Astrocyte (in vitro differentiated cells and primary cell): Measurements from ENCODE around the gene ST14. TPM values are rescaled to one million over a fixed set of nuclear protein-coding genes. Genes with fewer than 3 reads are reported as not detected.

Experiments used
- DNase-seq: peaks from one replicate; pipeline ENCODE4 v3.0.0-alpha.2; 2010; ENCODE audit warnings: low read depth
- FAIRE-seq: peaks from 2 replicates; lab custom pipeline; 2011; peaks lifted over from hg19 to GRCh38; lab: Jason Lieb, UNC
- H2AFZ ChIP-seq: 2 replicates; pipeline ENCODE4 v1.6.0; 2012; ENCODE audit warnings: low read depth, low read length, inconsistent platforms
- H3K27ac ChIP-seq: 2 replicates; pipeline ENCODE4 v1.5.1; 2011; ENCODE audit warnings: low read depth, low read length, inconsistent platforms
- H3K27me3 ChIP-seq: 2 replicates; pipeline ENCODE4 v1.6.0; 2011; ENCODE audit warnings: low read length, inconsistent platforms; ENCODE audit not compliant: insufficient read depth
- H3K36me3 ChIP-seq: 2 replicates; pipeline ENCODE4 v1.5.1; 2011; ENCODE audit warnings: low read length, inconsistent platforms; ENCODE audit not compliant: insufficient read depth
- H3K4me1 ChIP-seq: 2 replicates; pipeline ENCODE4 v1.5.1; 2011; ENCODE audit warnings: low read length, inconsistent platforms; ENCODE audit not compliant: insufficient read depth
- H3K4me2 ChIP-seq: 2 replicates; pipeline ENCODE4 v1.6.0; 2012; ENCODE audit warnings: low read length, inconsistent platforms
- H3K4me3 ChIP-seq: 2 replicates; pipeline ENCODE4 v1.5.1; 2011; ENCODE audit warnings: low read depth, mild to moderate bottlenecking, low read length, inconsistent platforms; ENCODE audit not compliant: insufficient read depth
- H3K79me2 ChIP-seq: 2 replicates; pipeline ENCODE4 v1.6.0; 2012; ENCODE audit warnings: mild to moderate bottlenecking, low read length, inconsistent platforms; ENCODE audit not compliant: insufficient read depth
- H3K9ac ChIP-seq: 2 replicates; pipeline ENCODE4 v1.6.0; 2012; ENCODE audit warnings: mild to moderate bottlenecking, low read length, inconsistent platforms
- H3K9me3 ChIP-seq: 2 replicates; pipeline ENCODE4 v1.5.1; 2012; ENCODE audit warnings: low read depth, mild to moderate bottlenecking, low read length, inconsistent platforms; ENCODE audit not compliant: insufficient read depth
- H4K20me1 ChIP-seq: 2 replicates; pipeline ENCODE4 v1.6.0; 2012; ENCODE audit warnings: low read length, inconsistent platforms; ENCODE audit not compliant: insufficient read depth
- H3K27ac Mint-ChIP-seq: one replicate; pipeline ENCODE4 v1.8.0; 2021; ENCODE audit warnings: mild to moderate bottlenecking, mixed read lengths; ENCODE audit not compliant: unreplicated experiment
- H3K27me3 Mint-ChIP-seq: one replicate; pipeline ENCODE4 v1.8.0; 2021; ENCODE audit warnings: low read depth, mixed read lengths; ENCODE audit not compliant: unreplicated experiment
- H3K36me3 Mint-ChIP-seq: one replicate; pipeline ENCODE4 v1.8.0; 2021; ENCODE audit warnings: low read depth, mixed read lengths; ENCODE audit not compliant: unreplicated experiment
- H3K4me1 Mint-ChIP-seq: one replicate; pipeline ENCODE4 v1.8.0; 2021; ENCODE audit warnings: low read depth, mixed read lengths; ENCODE audit not compliant: unreplicated experiment
- H3K4me3 Mint-ChIP-seq: one replicate; pipeline ENCODE4 v1.8.0; 2021; ENCODE audit warnings: mild to moderate bottlenecking, moderate library complexity, mixed read lengths; ENCODE audit not compliant: unreplicated experiment
- H3K9me3 Mint-ChIP-seq: one replicate; pipeline ENCODE4 v1.8.0; 2021; ENCODE audit warnings: mild to moderate bottlenecking, mixed read lengths; ENCODE audit not compliant: unreplicated experiment
- CTCF ChIP-seq: IDR thresholded peaks from 2 replicates; pipeline ENCODE4 v1.5.1; 2011; ENCODE audit warnings: low read depth, mild to moderate bottlenecking, inconsistent platforms, low read length, moderate library complexity; ENCODE audit not compliant: insufficient read depth
- EZH2 ChIP-seq: IDR thresholded peaks from 2 replicates; pipeline ENCODE4 v1.6.1; 2012; ENCODE audit warnings: mild to moderate bottlenecking, low read length, inconsistent platforms; ENCODE audit not compliant: insufficient read depth
- total RNA-seq: library from RNA; stranded (reverse); gene quantifications from 2 replicates; pipeline ENCODE4 v1.2.1, GENCODE V29; 2021

Gene ST14
- total RNA-seq, 1 donor from 2014 or later: 4.2 TPM

GRCh38 chr11:130133716-130134115, 25.9 kb upstream of the ST14 start:
- no peak overlapping the region for H3K27ac ChIP-seq
- no peaks in the 10 kb centered on the region for H3K4me1 ChIP-seq
- peaks cover under 1% of the 10 kb centered on the region for H3K36me3 ChIP-seq
- Mint-ChIP-seq H3K9me3 (no peaks in the 10 kb centered on the region), H3K36me3 (peaks cover 40% of the 10 kb centered on the region), H3K27ac (no peak overlapping the region), H3K4me1 (peaks cover 8% of the 10 kb centered on the region), H3K4me3 (no peak overlapping the region), H3K27me3 (no peaks in the 10 kb centered on the region)
- no peak overlapping the region for H3K4me2 ChIP-seq
- TF ChIP-seq CTCF (no peak), EZH2 (no peak)
- H4K20me1 ChIP-seq: peaks cover 26% of the 10 kb centered on the region
- no peaks in the 10 kb centered on the region for H3K79me2 ChIP-seq
- no peaks in the 10 kb centered on the region for H3K9me3 ChIP-seq
- H3K9ac ChIP-seq: no peak overlapping the region
- H2AFZ ChIP-seq: no peak overlapping the region
- H3K27me3 ChIP-seq: no peaks in the 10 kb centered on the region
- FAIRE-seq (no peak), DNase-seq (no peak)
- H3K4me3 ChIP-seq: no peak overlapping the region

GRCh38 chr11:130136107-130136506, 23.5 kb upstream of the ST14 start:
- Histone ChIP-seq H3K4me2 (no peak overlapping the region), H3K27me3 (no peaks in the 10 kb centered on the region), H4K20me1 (peaks cover 34% of the 10 kb centered on the region), H3K9ac (no peak overlapping the region), H3K27ac (no peak overlapping the region), H3K36me3 (peaks cover under 1% of the 10 kb centered on the region), H3K4me1 (no peaks in the 10 kb centered on the region), H3K9me3 (no peaks in the 10 kb centered on the region), H3K4me3 (no peak overlapping the region), H2AFZ (no peak overlapping the region), H3K79me2 (peaks cover 3% of the 10 kb centered on the region)
- H3K36me3 Mint-ChIP-seq: peaks cover 36% of the 10 kb centered on the region
- FAIRE-seq: no peak
- H3K9me3 Mint-ChIP-seq: no peaks in the 10 kb centered on the region
- H3K4me1 Mint-ChIP-seq: peaks cover 8% of the 10 kb centered on the region
- TF ChIP-seq CTCF: no peak
- no peak for TF ChIP-seq EZH2
- no peak overlapping the region for H3K4me3 Mint-ChIP-seq
- H3K27me3 Mint-ChIP-seq: no peaks in the 10 kb centered on the region
- no peak for DNase-seq
- H3K27ac Mint-ChIP-seq: no peak overlapping the region

GRCh38 chr11:130137999-130138398, 21.6 kb upstream of the ST14 start:
- no peak overlapping the region for H3K4me3 Mint-ChIP-seq
- H2AFZ ChIP-seq: no peak overlapping the region
- no peak overlapping the region for H3K4me3 ChIP-seq
- H3K9me3 ChIP-seq: no peaks in the 10 kb centered on the region
- H3K27ac Mint-ChIP-seq: no peak overlapping the region
- peaks cover 3% of the 10 kb centered on the region for H3K36me3 ChIP-seq
- FAIRE-seq: no peak
- no peak overlapping the region for H3K4me2 ChIP-seq
- peaks cover 8% of the 10 kb centered on the region for H3K4me1 Mint-ChIP-seq
- H3K27me3 ChIP-seq: no peaks in the 10 kb centered on the region
- no peak overlapping the region for H3K9ac ChIP-seq
- H3K36me3 Mint-ChIP-seq: peaks cover 38% of the 10 kb centered on the region
- no peak for DNase-seq
- no peak overlapping the region for H3K27ac ChIP-seq
- no peaks in the 10 kb centered on the region for H3K27me3 Mint-ChIP-seq
- H3K9me3 Mint-ChIP-seq: no peaks in the 10 kb centered on the region
- H3K4me1 ChIP-seq: peaks cover 3% of the 10 kb centered on the region
- TF ChIP-seq CTCF (no peak), EZH2 (no peak)
- H3K79me2 ChIP-seq: peaks cover 3% of the 10 kb centered on the region
- H4K20me1 ChIP-seq: peaks cover 34% of the 10 kb centered on the region
